Mucosa of descending colon (tissue), 3 donors: ENCODE results near the gene SPTA1. TPM values are rescaled to one million over a fixed set of nuclear protein-coding genes. Genes with fewer than 3 reads are reported as not detected.

Experiments
- ATAC-seq: fragments of 200-7000 bp; cut with Tn5 transposase; one replicate; pipeline ENCODE4 v1.9.1; 2020; ENCODE audit warnings: mild to moderate bottlenecking, moderate library complexity
- DNase-seq, 3 donors: peaks; one replicate each; pipeline ENCODE4 v3.0.0-alpha.2; 2020
- H3K36me3 ChIP-seq: fragments of 200-600 bp; one replicate; pipeline ENCODE4 v1.8.0; 2021; ENCODE audit warnings: low read depth, mild to moderate bottlenecking
- H3K4me1 ChIP-seq: fragments of 200-600 bp; one replicate; pipeline ENCODE4 v1.8.0; 2021; ENCODE audit warnings: low read depth, mild to moderate bottlenecking
- H3K4me3 ChIP-seq: fragments of 200-600 bp; one replicate; pipeline ENCODE4 v1.8.0; 2021; ENCODE audit warnings: mild to moderate bottlenecking
- H3K9me3 ChIP-seq: fragments of 200-600 bp; one replicate; pipeline ENCODE4 v1.8.0; 2021; ENCODE audit warnings: mild to moderate bottlenecking
- CTCF ChIP-seq: fragments of 200-600 bp; IDR thresholded peaks from one replicate; pipeline ENCODE4 v1.8.0; 2022; ENCODE audit warnings: antibody characterized with exemption, mild to moderate bottlenecking
- intact Hi-C, 2 donors: fragments of 100-400 bp; cut with DNase I in 1 of 2; cut with micrococcal nuclease in 1 of 2; formaldehyde crosslinking; loops; one replicate each; pipeline versions ENCODE4 v1.11.0 to v1.11.1; 2022; cut with DNase I, micrococcal nuclease
- total RNA-seq, 3 donors: library from RNA; stranded (reverse); fragmentation: NEBNext Ultra II Directional in 2 of 3; extraction: Animal tissue kit (Norgen Biotek cat#: 25700) in 2 of 3; gene quantifications; one replicate each; pipeline versions ENCODE4 v1.2.1 to v1.2.4, GENCODE V29; 2021 to 2023
- donor health status: DM: no; HTN: no; CAD: no; lungs with moderate emphysema.
- donor health status: DM: no; HTN: no; CAD: no.
- donor health status: DM: no; HTN: yes; CAD: no.

Gene SPTA1
- total RNA-seq, 3 donors from 2014 or later, result 0.24 to 0.41 TPM; not detected in 1

DNA sequence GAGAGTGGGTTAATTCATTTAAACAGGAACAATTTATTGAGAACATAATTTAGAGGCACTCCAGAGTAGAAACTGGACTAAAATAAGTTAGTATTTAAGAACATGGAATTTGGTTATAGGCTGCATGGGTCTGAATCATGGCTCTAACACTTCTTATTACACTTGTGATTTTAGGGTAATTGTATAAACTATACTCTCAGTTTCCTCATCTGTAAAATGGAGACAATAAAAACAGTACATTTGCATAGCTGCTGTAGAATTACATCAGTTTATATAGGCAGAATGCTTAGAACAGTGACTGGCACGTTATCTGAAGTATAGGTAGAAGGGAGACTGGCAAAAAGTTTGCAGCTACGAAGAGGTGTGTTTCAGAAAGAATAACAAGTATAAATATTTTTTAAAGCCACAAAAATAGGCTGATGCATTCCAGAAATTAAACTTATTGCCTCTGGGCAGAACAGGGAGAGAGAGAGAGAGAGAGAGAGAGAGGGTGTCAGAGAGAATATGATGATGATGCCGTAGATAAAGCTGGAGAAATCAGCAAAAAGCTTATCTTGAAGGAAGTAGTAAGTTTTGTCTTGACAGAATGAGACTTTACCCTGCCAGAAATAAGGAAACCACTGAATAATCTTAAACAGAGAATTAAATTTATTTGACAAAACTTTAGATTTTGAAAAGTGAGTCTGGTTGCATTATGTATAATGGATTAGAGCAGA, 42.2 kb upstream of the SPTA1 start:
- Histone ChIP-seq H3K36me3 (no peaks in the 10 kb centered on the region), H3K9me3 (no peaks in the 10 kb centered on the region), H3K4me1 (no peaks in the 10 kb centered on the region), H3K4me3 (no peak overlapping the region)
- no peak for DNase-seq
- no peak for TF ChIP-seq CTCF
- intact Hi-C loops, result no loop called here
- ATAC-seq, result no peak

- intact Hi-C loops, result no loop called here
- DNase-seq, result no peak
- no peak for ATAC-seq
Measured at GRCh38 chr1:158724442-158724841, 37.9 kb upstream of the SPTA1 start.

GRCh38 chr1:158720620-158721019, 34.1 kb upstream of the SPTA1 start, which contains the start of gene OR6K3:
Gene OR6K3, minus strand, starts transcription at chr1:158720720. Its CDS starts 2,605 bp downstream, at chr1:158718115.
- ATAC-seq (no peak), DNase-seq (no peak)
- Histone ChIP-seq H3K9me3 (no peaks in the 10 kb centered on the region), H3K4me3 (no peak within 1 kb of the TSS), H3K36me3 (no peaks in the 10 kb centered on the region), H3K4me1 (no peaks in the 10 kb centered on the region)
- TF ChIP-seq CTCF, result no peak
- intact Hi-C loops, result no loop called here

More at GRCh38 chr1:158724442-158724841, 37.9 kb upstream of the SPTA1 start:
- H3K4me1 ChIP-seq, result no peaks in the 10 kb centered on the region
- no peak for TF ChIP-seq CTCF
- no peaks in the 10 kb centered on the region for H3K9me3 ChIP-seq
- H3K36me3 ChIP-seq, result no peaks in the 10 kb centered on the region
- H3K4me3 ChIP-seq, result no peak overlapping the region

- ATAC-seq (no peak), DNase-seq (no peak)
- no peak for TF ChIP-seq CTCF
- Histone ChIP-seq H3K4me3 (no peak overlapping the region), H3K9me3 (no peaks in the 10 kb centered on the region), H3K36me3 (no peaks in the 10 kb centered on the region), H3K4me1 (no peaks in the 10 kb centered on the region)
- intact Hi-C loops, result no loop called here
Measured at GRCh38 chr1:158719664-158720063, 33.1 kb upstream of the SPTA1 start.

DNA sequence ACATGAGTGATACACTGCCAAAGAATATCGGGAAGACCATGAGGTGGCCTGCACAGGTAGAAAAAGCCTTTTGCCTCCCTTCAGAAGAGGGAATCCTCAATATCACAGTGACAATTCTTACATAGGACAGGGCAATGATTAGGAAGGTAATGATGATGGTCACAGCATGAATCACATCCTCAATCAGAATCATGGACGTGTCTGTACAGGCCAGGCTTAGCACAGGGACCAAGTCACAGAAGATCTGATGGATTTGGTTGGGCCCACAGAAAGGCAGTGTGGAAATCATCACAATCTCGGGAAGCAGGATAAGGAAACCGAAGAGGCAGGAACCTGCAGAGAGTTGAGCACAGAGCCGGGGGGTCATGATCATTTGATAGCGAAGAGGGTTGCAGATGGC, 30.8 kb upstream of the SPTA1 start:
- Histone ChIP-seq H3K4me3 (no peak overlapping the region), H3K36me3 (no peaks in the 10 kb centered on the region), H3K4me1 (no peaks in the 10 kb centered on the region), H3K9me3 (no peaks in the 10 kb centered on the region)
- no peak for ATAC-seq
- DNase-seq, result no peak
- TF ChIP-seq CTCF, result no peak
- intact Hi-C loops, result no loop called here
